ENCODE measurements around the gene PLEKHG4.

The PLEKHG4 gene

DNA sequence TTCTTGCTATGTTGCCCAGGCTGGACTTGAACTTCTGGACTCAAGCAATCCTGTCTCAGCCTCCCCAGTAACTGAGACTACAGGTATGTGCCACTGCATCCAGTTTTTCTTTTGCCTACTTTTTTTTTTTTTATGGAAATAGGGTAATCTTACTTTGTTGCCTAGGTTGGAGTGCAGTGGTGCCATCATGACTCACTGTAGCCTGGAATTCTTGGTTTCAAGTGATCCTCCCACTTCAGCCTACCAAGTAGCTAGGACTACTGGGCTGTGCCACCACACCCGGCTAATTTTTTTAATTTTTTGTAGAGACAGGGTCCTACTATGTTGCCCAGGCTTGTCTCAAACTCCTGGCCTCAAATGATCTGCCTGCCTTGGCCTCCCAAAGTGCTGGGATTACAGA lies 57.3 kb downstream of the PLEKHG4 start:
- DNase-seq = no peak

All from CD4-positive, alpha-beta T cell treated with Interleukin-6 for 4 hours (primary cell).